ENCODE results near the gene AKAP7.

Gene AKAP7

DNA sequence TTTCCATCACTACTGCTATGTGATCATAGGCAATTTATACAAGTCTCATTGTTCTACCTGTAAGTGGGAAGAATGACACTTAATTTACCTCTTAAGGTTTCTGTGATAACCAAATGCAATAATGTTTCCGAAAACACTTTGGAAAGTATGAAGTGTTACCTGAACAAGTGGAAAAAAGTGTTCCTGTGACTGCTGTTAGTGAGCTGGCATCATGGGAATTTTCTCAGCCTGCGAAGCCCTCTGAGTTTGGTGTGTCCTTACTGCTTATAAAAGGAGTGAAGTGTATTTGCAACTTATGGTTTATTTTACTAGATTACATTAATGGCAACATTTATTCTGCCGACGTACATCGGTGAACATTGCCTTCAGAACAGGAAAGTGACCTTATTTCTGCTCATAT, 133.0 kb downstream of the AKAP7 start:
- H3K79me2 ChIP-seq (ENCODE audit: low read length) = no peaks in the 10 kb centered on the region
- H3K9me3 ChIP-seq (replicated peaks; ENCODE audit: insufficient read depth, low read length) = no peaks in the 10 kb centered on the region
- no peak for DNase-seq
- no peak overlapping the region for H3K4me2 ChIP-seq (ENCODE audit: low read depth, low read length)
- TF ChIP-seq EZH2 (optimal IDR thresholded peaks at IDR 0.05; ENCODE audit: low read depth, low read length) (no peak), EZH2phosphoT487 (IDR thresholded peaks at IDR 0.05; ENCODE audit: low read length) (no peak)
- TF ChIP-seq, protein P1, sequence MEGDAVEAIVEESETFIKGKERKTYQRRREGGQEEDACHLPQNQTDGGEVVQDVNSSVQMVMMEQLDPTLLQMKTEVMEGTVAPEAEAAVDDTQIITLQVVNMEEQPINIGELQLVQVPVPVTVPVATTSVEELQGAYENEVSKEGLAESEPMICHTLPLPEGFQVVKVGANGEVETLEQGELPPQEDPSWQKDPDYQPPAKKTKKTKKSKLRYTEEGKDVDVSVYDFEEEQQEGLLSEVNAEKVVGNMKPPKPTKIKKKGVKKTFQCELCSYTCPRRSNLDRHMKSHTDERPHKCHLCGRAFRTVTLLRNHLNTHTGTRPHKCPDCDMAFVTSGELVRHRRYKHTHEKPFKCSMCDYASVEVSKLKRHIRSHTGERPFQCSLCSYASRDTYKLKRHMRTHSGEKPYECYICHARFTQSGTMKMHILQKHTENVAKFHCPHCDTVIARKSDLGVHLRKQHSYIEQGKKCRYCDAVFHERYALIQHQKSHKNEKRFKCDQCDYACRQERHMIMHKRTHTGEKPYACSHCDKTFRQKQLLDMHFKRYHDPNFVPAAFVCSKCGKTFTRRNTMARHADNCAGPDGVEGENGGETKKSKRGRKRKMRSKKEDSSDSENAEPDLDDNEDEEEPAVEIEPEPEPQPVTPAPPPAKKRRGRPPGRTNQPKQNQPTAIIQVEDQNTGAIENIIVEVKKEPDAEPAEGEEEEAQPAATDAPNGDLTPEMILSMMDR (IDR thresholded peaks at IDR 0.05; ENCODE audit: low read length) = no peak
- H3K4me3 ChIP-seq (ENCODE audit: low read length) = no peak overlapping the region
- no peaks in the 10 kb centered on the region for H3F3A ChIP-seq (ENCODE audit: insufficient read depth, low read length)
- no peaks in the 10 kb centered on the region for H3K4me1 ChIP-seq (ENCODE audit: low read length)
- no peaks in the 10 kb centered on the region for H3K36me3 ChIP-seq (replicated peaks; ENCODE audit: insufficient read depth, low read length)
- H3K9me2 ChIP-seq (replicated peaks; ENCODE audit: insufficient read depth, low read length) = no peaks in the 10 kb centered on the region
- H3K27me3 ChIP-seq (replicated peaks; ENCODE audit: insufficient read depth, low read length) = no peaks in the 10 kb centered on the region
- H3K9ac ChIP-seq (ENCODE audit: low read length) = no peak overlapping the region
- no peak overlapping the region for H2AFZ ChIP-seq (ENCODE audit: low read length)
- no peak overlapping the region for H3K27ac ChIP-seq (ENCODE audit: low read length)
- no peaks in the 10 kb centered on the region for H4K20me1 ChIP-seq (ENCODE audit: insufficient read depth, low read length)

GRCh38 chr6:131269565-131270391, 134.5 kb downstream of the AKAP7 start:
- Histone ChIP-seq H3K27me3 (replicated peaks; ENCODE audit: insufficient read depth, low read length) (no peaks in the 10 kb centered on the region), H2AFZ (ENCODE audit: low read length) (no peak overlapping the region), H3K9me3 (replicated peaks; ENCODE audit: insufficient read depth, low read length) (no peaks in the 10 kb centered on the region), H3K36me3 (replicated peaks; ENCODE audit: insufficient read depth, low read length) (no peaks in the 10 kb centered on the region), H3K27ac (ENCODE audit: low read length) (no peak overlapping the region), H4K20me1 (ENCODE audit: insufficient read depth, low read length) (no peaks in the 10 kb centered on the region), H3F3A (ENCODE audit: insufficient read depth, low read length) (no peaks in the 10 kb centered on the region), H3K4me1 (ENCODE audit: low read length) (no peaks in the 10 kb centered on the region), H3K9me2 (replicated peaks; ENCODE audit: insufficient read depth, low read length) (no peaks in the 10 kb centered on the region), H3K4me2 (ENCODE audit: low read depth, low read length) (no peak overlapping the region), H3K9ac (ENCODE audit: low read length) (no peak overlapping the region), H3K4me3 (ENCODE audit: low read length) (no peak overlapping the region), H3K79me2 (ENCODE audit: low read length) (no peaks in the 10 kb centered on the region)
- DNase-seq = no peak
- TF ChIP-seq, protein P1 (IDR thresholded peaks at IDR 0.05; ENCODE audit: low read length) = no peak
- no peak for TF ChIP-seq EZH2phosphoT487 (IDR thresholded peaks at IDR 0.05; ENCODE audit: low read length)

DNA sequence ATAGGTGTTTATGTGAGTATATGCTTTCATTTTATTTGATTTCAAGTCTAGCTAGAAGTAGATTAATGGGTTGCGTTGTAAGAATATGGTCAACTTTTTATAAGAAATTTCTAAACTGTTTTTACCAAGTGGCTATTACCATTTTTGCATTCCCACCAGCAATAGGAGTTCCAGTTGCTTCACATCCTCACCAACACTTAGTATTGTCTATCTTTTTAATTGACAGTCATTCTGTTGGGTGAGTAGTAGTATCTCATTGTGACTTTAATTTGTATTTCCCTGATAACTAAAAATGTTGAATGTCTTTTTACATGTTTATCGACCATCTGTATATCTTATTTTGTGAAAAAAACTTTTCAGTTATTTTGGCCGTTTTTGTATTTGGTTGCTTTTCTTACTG, 135.3 kb downstream of the AKAP7 start:
- no peak overlapping the region for H3K4me2 ChIP-seq (ENCODE audit: low read depth, low read length)
- no peaks in the 10 kb centered on the region for H3K79me2 ChIP-seq (ENCODE audit: low read length)
- no peaks in the 10 kb centered on the region for H3K4me1 ChIP-seq (ENCODE audit: low read length)
- no peak overlapping the region for H3K27ac ChIP-seq (ENCODE audit: low read length)
- TF ChIP-seq EZH2phosphoT487 (IDR thresholded peaks at IDR 0.05; ENCODE audit: low read length) = no peak
- no peak for TF ChIP-seq EZH2 (optimal IDR thresholded peaks at IDR 0.05; ENCODE audit: low read depth, low read length)
- TF ChIP-seq, protein P1 (IDR thresholded peaks at IDR 0.05; ENCODE audit: low read length) = no peak
- DNase-seq = no peak
- no peaks in the 10 kb centered on the region for H3K27me3 ChIP-seq (replicated peaks; ENCODE audit: insufficient read depth, low read length)
- no peak overlapping the region for H2AFZ ChIP-seq (ENCODE audit: low read length)
- H4K20me1 ChIP-seq (ENCODE audit: insufficient read depth, low read length) = no peaks in the 10 kb centered on the region
- H3K36me3 ChIP-seq (replicated peaks; ENCODE audit: insufficient read depth, low read length) = no peaks in the 10 kb centered on the region
- no peaks in the 10 kb centered on the region for H3K9me3 ChIP-seq (replicated peaks; ENCODE audit: insufficient read depth, low read length)
- H3K9me2 ChIP-seq (replicated peaks; ENCODE audit: insufficient read depth, low read length) = no peaks in the 10 kb centered on the region
- H3F3A ChIP-seq (ENCODE audit: insufficient read depth, low read length) = no peaks in the 10 kb centered on the region
- H3K9ac ChIP-seq (ENCODE audit: low read length) = no peak overlapping the region
- no peak overlapping the region for H3K4me3 ChIP-seq (ENCODE audit: low read length)

All from MM.1S (cell line).